DND-41 (cell line): ENCODE results near the gene ACTRT1.

Source experiments
- CTCF ChIP-seq: IDR thresholded peaks from 2 replicates; pipeline ENCODE4 v1.5.1; 2012; ENCODE audit warnings: borderline replicate concordance, low read length, moderate library complexity, mild to moderate bottlenecking; ENCODE audit not compliant: poor library complexity, severe bottlenecking; ENCODE audit errors: extremely low read depth
- EZH2 ChIP-seq: IDR thresholded peaks from 3 replicates; pipeline ENCODE4 v1.6.1; 2012; ENCODE audit warnings: borderline replicate concordance, low read depth, mild to moderate bottlenecking, moderate library complexity, low read length, inconsistent platforms; ENCODE audit not compliant: severe bottlenecking

- no peak for TF ChIP-seq CTCF
- no peak for TF ChIP-seq EZH2
Observed at GRCh38 chrX:128020701-128021100, 31.5 kb downstream of the ACTRT1 start.
